GM12801 (cell line): Measurements from ENCODE around the gene PRICKLE1.

ENCODE experiments used
- CTCF ChIP-seq: IDR thresholded peaks from one replicate; pipeline ENCODE4 v1.5.1; 2011; ENCODE audit warnings: control low read depth; ENCODE audit not compliant: insufficient read length; ENCODE audit errors: extremely low read depth

PRICKLE1 gene

DNA sequence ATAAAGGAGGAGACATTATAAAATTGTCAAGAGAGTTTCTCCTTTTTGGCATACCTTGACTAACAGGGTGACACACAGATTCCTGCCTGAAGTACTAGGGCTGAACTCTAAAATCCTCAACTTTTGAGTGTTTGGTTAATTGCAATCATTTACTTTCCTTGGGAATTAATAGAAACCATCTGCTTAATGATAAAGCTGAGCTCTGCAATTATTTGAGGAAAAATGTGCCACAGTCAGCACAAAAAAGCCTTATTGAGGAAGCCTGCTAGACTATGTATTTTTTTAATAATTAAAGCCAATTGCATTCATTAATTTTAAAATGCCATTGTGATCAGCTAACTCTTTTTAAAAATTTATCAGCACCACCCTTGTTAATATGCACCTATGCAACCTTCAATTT, 38.7 kb downstream of the PRICKLE1 start:
- TF ChIP-seq CTCF: no peak

DNA sequence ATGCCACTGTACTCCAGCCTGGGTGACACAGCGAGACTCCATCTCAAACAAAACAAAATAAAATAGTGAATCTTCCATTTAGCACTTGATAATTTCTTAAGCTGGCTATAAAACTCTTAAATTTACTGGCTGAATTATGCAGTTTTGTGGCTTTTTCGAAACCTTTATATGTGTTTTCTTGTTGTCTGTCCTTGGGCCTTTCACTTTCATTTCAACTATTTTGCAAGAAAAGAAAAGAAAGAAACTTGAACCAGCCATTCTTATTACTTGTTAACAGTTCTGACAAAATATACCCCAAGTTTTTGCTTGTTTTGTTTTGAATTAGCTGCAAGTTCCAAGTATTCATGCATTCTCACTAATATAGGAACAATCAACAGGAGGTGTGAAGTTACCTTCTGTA, 42.8 kb downstream of the PRICKLE1 start:
- TF ChIP-seq CTCF: no peak

- TF ChIP-seq CTCF: no peak
These were observed 47.6 kb downstream of the PRICKLE1 start for GRCh38 chr12:42541965-42542364.

- no peak for TF ChIP-seq CTCF
These were observed 49.9 kb downstream of the PRICKLE1 start for GRCh38 chr12:42539696-42540095.

GRCh38 chr12:42538203-42538602, 51.3 kb downstream of the PRICKLE1 start:
- no peak for TF ChIP-seq CTCF

DNA sequence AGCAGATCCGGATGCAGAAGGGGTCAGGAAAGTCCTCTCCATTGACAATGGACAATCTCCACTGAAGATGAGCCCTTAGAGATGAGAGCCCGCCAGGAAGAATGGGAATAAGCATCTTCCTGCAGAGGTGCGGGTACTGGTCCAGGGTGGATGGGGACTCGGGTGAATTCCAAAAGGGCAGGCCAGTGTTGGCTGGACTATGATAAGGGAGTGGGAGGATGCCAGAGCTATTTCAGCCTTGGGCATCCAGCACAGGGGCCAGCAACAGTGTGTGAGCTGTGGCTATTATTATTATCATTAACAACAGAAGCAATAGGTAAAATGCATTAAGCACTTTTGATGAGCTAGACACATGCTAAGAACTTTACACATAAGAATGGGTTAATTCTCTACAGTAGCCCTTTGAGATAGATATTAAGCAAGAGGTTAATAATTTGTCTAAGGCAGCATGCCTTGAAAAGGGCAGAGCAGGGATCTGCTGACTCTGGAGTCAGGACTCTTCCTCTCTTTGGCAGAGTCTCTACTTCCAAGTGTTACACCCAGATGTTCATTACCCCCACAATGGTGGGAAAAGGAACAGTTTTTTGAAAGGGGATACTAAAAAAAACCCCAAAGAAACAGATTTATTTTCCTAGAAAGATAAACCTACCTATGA, 55.2 kb downstream of the PRICKLE1 start:
- TF ChIP-seq CTCF: no peak

DNA sequence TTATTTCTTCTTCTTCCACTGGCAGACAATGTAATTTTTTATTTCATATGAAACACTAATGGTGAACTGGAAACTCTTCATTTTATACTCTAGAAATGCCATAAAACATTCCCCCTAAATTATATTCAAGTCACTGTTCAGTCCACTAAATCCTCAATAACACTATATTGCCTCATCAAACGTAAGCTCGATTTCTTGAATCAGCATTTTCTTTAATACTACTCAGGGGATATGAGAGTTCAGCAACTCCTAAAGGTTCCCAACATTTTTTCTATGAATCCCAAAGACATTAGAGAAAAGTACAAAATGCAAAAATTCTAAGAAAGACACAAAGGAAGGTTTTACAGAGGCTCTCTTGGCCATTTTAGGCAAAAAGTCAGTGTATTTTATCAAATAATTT, 59.3 kb downstream of the PRICKLE1 start:
- TF ChIP-seq CTCF: no peak
